ENCODE measurements around the gene ILK. TPM values are rescaled to one million over a fixed set of nuclear protein-coding genes. Genes with fewer than 3 reads are reported as not detected.
A peak's percentile ranks its signal among the peaks of the same experiment; 100 is the strongest.

Gene ILK
- total RNA-seq, 4 donors from 2014 or later: 101 to 144 (median 121) TPM

DNA sequence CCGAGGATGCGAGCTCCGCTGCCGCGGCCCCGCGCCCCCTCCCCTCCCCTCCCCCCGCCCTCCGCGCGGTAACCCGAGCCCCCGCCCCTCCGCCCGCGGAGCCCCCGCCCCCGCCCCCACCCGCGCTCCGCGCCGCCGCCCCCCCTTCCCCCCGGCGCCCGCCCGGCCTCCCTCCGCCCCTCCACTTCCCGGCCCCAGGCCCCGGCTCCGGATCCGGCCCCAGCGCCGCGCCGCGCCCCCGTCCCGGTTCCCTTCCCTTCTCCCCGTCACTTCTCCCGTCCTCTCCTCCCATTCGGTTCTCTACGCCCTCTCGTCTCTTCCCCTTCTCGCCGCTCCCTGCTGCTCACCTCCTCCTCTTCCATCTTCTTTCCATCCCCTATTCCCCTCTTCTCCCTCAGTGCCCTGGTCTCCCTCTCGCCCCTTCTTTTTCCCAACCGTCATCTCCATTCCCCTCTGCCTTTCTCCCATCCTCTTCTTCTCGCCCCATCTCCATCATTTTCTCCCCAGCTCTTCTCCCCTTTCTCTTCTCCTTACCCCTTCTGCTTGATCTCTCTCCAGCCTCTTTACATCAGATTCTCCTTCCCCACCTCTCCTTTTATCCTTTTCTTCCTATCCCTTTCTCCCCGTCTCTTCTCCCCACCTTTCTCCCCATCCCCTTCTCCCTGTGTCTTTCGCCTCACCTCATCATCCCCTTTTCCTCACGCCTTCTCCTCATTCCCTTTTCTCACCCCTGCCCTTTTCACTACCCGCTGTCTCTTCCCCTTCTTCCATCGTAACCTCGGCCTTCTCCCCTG, 52.4 kb downstream of the ILK start, which contains the start of gene DCHS1:
Gene DCHS1 (minus strand): TSS at position 20 of the 794 bp plus-strand sequence. CDS start 14,196 bp downstream, outside the sequence.
- Histone ChIP-seq H3K36me3 (no peaks in the 10 kb centered on the region), H3K27me3 (no peaks in the 10 kb centered on the region), H3K9me3 (no peaks in the 10 kb centered on the region), H3K4me3 (replicated peaks in 1 of 3) (peak within 1 kb of the TSS in 1 of 3 donors; percentile 31), H3K4me1 (no peaks in the 10 kb centered on the region), H3K27ac (peak within 1 kb of the TSS in 1 of 3 donors; percentile 30)
- no peak for TF ChIP-seq POLR2A (IDR thresholded peaks at IDR 0.05)
- TF ChIP-seq, protein P1, sequence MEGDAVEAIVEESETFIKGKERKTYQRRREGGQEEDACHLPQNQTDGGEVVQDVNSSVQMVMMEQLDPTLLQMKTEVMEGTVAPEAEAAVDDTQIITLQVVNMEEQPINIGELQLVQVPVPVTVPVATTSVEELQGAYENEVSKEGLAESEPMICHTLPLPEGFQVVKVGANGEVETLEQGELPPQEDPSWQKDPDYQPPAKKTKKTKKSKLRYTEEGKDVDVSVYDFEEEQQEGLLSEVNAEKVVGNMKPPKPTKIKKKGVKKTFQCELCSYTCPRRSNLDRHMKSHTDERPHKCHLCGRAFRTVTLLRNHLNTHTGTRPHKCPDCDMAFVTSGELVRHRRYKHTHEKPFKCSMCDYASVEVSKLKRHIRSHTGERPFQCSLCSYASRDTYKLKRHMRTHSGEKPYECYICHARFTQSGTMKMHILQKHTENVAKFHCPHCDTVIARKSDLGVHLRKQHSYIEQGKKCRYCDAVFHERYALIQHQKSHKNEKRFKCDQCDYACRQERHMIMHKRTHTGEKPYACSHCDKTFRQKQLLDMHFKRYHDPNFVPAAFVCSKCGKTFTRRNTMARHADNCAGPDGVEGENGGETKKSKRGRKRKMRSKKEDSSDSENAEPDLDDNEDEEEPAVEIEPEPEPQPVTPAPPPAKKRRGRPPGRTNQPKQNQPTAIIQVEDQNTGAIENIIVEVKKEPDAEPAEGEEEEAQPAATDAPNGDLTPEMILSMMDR (IDR thresholded peaks at IDR 0.05): no peak
- intact Hi-C loops (cut with DNase I): no loop called here
- no peak for DNase-seq
- WGBS, 2 donors: 18 to 20% methylated on average over 19 to 22 of the region's 56 CpGs

GRCh38 chr11:6656584-6656915, 53.0 kb downstream of the ILK start:
- Histone ChIP-seq H3K9me3 (no peaks in the 10 kb centered on the region), H3K4me3 (replicated peaks in 1 of 3) (no peak overlapping the region), H3K36me3 (no peaks in the 10 kb centered on the region), H3K27ac (no peak overlapping the region), H3K27me3 (no peaks in the 10 kb centered on the region), H3K4me1 (no peaks in the 10 kb centered on the region)
- intact Hi-C loops (cut with DNase I): no loop called here
- TF ChIP-seq, protein P1 (IDR thresholded peaks at IDR 0.05): no peak
- TF ChIP-seq POLR2A (IDR thresholded peaks at IDR 0.05): no peak
- DNase-seq: no peak
- WGBS, 2 donors: 56 to 58% methylated on average over 4 of the region's 4 CpGs

DNA sequence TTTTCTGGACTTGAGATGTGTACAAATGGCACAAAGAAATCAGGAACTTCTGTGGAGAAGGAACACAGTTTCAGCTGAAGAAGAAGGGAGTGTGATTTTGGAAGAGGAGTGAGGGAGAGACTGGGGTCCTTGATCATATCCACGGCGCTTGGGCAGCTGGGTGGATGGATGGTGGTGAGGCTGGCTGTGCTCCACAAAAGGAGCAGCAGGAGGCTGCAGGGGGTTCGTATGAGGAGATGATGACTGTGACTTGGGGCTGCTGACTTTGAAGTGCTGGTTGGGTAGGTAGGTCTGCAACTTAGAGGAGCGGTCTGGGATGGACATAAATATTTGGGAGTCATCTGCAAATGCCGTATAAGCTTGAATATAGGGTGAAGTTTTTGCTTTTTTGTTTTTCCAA, 53.4 kb downstream of the ILK start:
- no peak overlapping the region for H3K27ac ChIP-seq
- no peak for DNase-seq
- intact Hi-C loops (cut with DNase I): no loop called here
- H3K4me3 ChIP-seq (replicated peaks in 1 of 3): no peak overlapping the region
- H3K36me3 ChIP-seq: no peaks in the 10 kb centered on the region
- H3K27me3 ChIP-seq: no peaks in the 10 kb centered on the region
- 72 to 79% methylated on average over 5 of the region's 5 CpGs for WGBS, 2 donors
- H3K9me3 ChIP-seq: no peaks in the 10 kb centered on the region
- TF ChIP-seq POLR2A (IDR thresholded peaks at IDR 0.05): no peak
- H3K4me1 ChIP-seq: no peaks in the 10 kb centered on the region

DNA sequence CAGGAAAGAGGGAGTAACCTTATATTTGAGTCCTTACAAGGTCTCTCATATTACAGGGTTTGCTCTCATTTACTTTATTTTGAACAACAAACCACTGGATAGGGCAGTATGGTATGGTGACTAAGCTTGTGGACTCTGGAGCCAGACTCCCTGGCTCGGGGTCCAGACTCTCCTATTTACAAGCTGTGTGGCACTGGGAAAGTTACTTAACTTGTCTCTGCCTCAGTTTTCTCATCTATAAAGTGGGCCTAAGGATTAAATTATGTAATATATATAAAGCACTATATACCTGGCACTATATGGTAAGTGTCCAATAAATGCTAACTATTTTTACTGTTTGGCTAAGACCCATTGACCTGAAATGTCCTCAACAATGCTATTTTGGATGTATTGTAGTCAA, 53.8 kb downstream of the ILK start:
- no peaks in the 10 kb centered on the region for H3K27me3 ChIP-seq
- no peak overlapping the region for H3K27ac ChIP-seq
- no peak for TF ChIP-seq POLR2A (IDR thresholded peaks at IDR 0.05)
- TF ChIP-seq, protein P1 (IDR thresholded peaks at IDR 0.05): no peak
- intact Hi-C loops (cut with DNase I): no loop called here
- H3K9me3 ChIP-seq: no peaks in the 10 kb centered on the region
- H3K36me3 ChIP-seq: no peaks in the 10 kb centered on the region
- no peak overlapping the region for H3K4me3 ChIP-seq (replicated peaks in 1 of 3)
- WGBS, 2 donors: 77 to 90% methylated on average over 1 of the region's 1 CpG
- H3K4me1 ChIP-seq: no peaks in the 10 kb centered on the region
- no peak for DNase-seq

GRCh38 chr11:6658647-6659046, 55.1 kb downstream of the ILK start:
- Histone ChIP-seq H3K4me3 (replicated peaks in 1 of 3) (no peak overlapping the region), H3K36me3 (no peaks in the 10 kb centered on the region), H3K27ac (no peak overlapping the region), H3K27me3 (no peaks in the 10 kb centered on the region), H3K4me1 (no peaks in the 10 kb centered on the region), H3K9me3 (no peaks in the 10 kb centered on the region)
- DNase-seq: no peak
- intact Hi-C loops (cut with DNase I): no loop called here
- no peak for TF ChIP-seq POLR2A (IDR thresholded peaks at IDR 0.05)
- TF ChIP-seq, protein P1 (IDR thresholded peaks at IDR 0.05): no peak

Other genes starting within 250 kb of the ILK start
- 10 to 100 TPM; 39.6 to 82.4 (median 57.6) TPM for gene SMPD1, start 213.3 kb upstream of the ILK start, total RNA-seq
- gene APBB1, start 184.7 kb upstream of the ILK start, total RNA-seq: 10 to 100 TPM; 36.4 to 54.1 (median 45.4) TPM
- gene HPX, start 162.8 kb upstream of the ILK start, total RNA-seq: under 1 TPM in 2 of 4 donors, not detected in 2; 0.33 to 0.67 TPM
- 10 to 100 TPM; 11.0 to 20.8 (median 14.6) TPM for gene TRIM3, start 129.8 kb upstream of the ILK start, total RNA-seq
- gene ARFIP2, start 122.4 kb upstream of the ILK start, total RNA-seq: 100 to 1,000 TPM in 2 of 4 donors, 10 to 100 TPM in 2; 86.7 to 124 (median 96.2) TPM
- 10 to 100 TPM; 42.1 to 72.0 (median 56.3) TPM for gene TIMM10B, start 122.3 kb upstream of the ILK start, total RNA-seq
- 10 to 100 TPM; 10.9 to 21.8 (median 14.9) TPM for gene DNHD1, start 106.5 kb upstream of the ILK start, total RNA-seq
- gene RRP8, start 158 bp upstream of the ILK start, total RNA-seq: 10 to 100 TPM; 12.9 to 36.7 (median 18.8) TPM
- 100 to 1,000 TPM in 3 of 4 donors, 10 to 100 TPM in 1; 96.6 to 113 (median 108) TPM for gene TAF10, start 8.4 kb downstream of the ILK start, total RNA-seq
- 10 to 100 TPM; 51.3 to 97.3 (median 69.1) TPM for gene TPP1, start 15.6 kb downstream of the ILK start, total RNA-seq
- gene DCHS1, start 52.0 kb downstream of the ILK start, total RNA-seq: 10 to 100 TPM in 1 of 4 donors, 1 to 10 TPM in 3; 5.6 to 14.4 (median 9.6) TPM
- 100 to 1,000 TPM in 2 of 4 donors, 10 to 100 TPM in 2; 37.8 to 579 (median 144) TPM for gene MRPL17, start 79.6 kb downstream of the ILK start, total RNA-seq
- gene OR2AG2, start 168.2 kb downstream of the ILK start, total RNA-seq: under 1 TPM; 0.11 to 0.92 (median 0.34) TPM
- not detected for gene OR2AG1, start 179.2 kb downstream of the ILK start, total RNA-seq
- under 1 TPM; 0.27 to 0.92 (median 0.67) TPM for gene OR6A2, start 195.9 kb downstream of the ILK start, total RNA-seq
- gene OR10A5, start 241.9 kb downstream of the ILK start, total RNA-seq: not detected

All from thyroid gland (tissue), 4 donors.